Smooth muscle cell (in vitro differentiated cells): Measurements from ENCODE around the gene CCNT2. TPM values are rescaled to one million over a fixed set of nuclear protein-coding genes. Genes with fewer than 3 reads are reported as not detected.

Source experiments
- DNase-seq: peaks from one replicate; lab custom pipeline; 2025; ENCODE audit not compliant: unreplicated experiment; lab: John Stamatoyannopoulos, UW
- H2AFZ ChIP-seq: fragments of 200-600 bp; sonication (generic); 2 replicates; pipeline ENCODE4 v1.6.0; 2016; ENCODE audit warnings: antibody characterized with exemption, low read depth, mild to moderate bottlenecking
- H3F3A ChIP-seq: fragments of 200-600 bp; sonication (generic); 2 replicates; pipeline ENCODE4 v1.6.0; 2017; ENCODE audit warnings: antibody characterized with exemption, low read depth
- H3K27ac ChIP-seq: fragments of 200-600 bp; sonication (generic); 2 replicates; pipeline ENCODE4 v1.5.1; 2016; ENCODE audit warnings: low read depth, mild to moderate bottlenecking
- H3K27me3 ChIP-seq: fragments of 200-600 bp; sonication (generic); 2 replicates; pipeline ENCODE4 v1.6.1; 2016; ENCODE audit warnings: low read depth, mild to moderate bottlenecking
- H3K36me3 ChIP-seq: fragments of 200-600 bp; sonication (generic); 2 replicates; pipeline ENCODE4 v1.5.1; 2016; ENCODE audit warnings: low read depth
- H3K4me1 ChIP-seq: fragments of 200-600 bp; sonication (generic); 2 replicates; pipeline ENCODE4 v1.5.1; 2016; ENCODE audit warnings: low read depth
- H3K4me2 ChIP-seq: fragments of 200-600 bp; sonication (generic); 2 replicates; pipeline ENCODE4 v1.6.0; 2016; ENCODE audit warnings: mild to moderate bottlenecking
- H3K4me3 ChIP-seq: fragments of 200-600 bp; sonication (generic); 2 replicates; pipeline ENCODE4 v1.5.1; 2016; ENCODE audit warnings: mild to moderate bottlenecking
- H3K79me2 ChIP-seq: fragments of 200-600 bp; sonication (generic); 2 replicates; pipeline ENCODE4 v1.6.0; 2016; ENCODE audit warnings: low read depth, mild to moderate bottlenecking
- H3K9ac ChIP-seq: fragments of 200-600 bp; sonication (generic); 2 replicates; pipeline ENCODE4 v1.6.0; 2016; ENCODE audit warnings: low read depth
- H3K9me3 ChIP-seq: fragments of 200-600 bp; sonication (generic); replicated peaks from 2 replicates; pipeline ENCODE4 v1.5.1; 2016; ENCODE audit warnings: low read depth
- H4K20me1 ChIP-seq: fragments of 200-600 bp; sonication (generic); 2 replicates; pipeline ENCODE4 v1.6.0; 2016; ENCODE audit warnings: low read depth
- CTCF ChIP-seq: fragments of 200-600 bp; sonication (generic); IDR thresholded peaks from 2 replicates; pipeline ENCODE4 v1.5.1; 2017; ENCODE audit warnings: borderline replicate concordance, mild to moderate bottlenecking, antibody characterized with exemption; ENCODE audit not compliant: insufficient read depth, poor library complexity, severe bottlenecking
- WGBS: methylation state at CpG from one replicate; pipeline ENCODE4 v1.1.7; 2016; ENCODE audit warnings: low lambda C conversion rate; 5-methylcytosine and 5-hydroxymethylcytosine counted together
- polyA plus RNA-seq: library from polyadenylated mRNA; unstranded; fragments of >200 nt; fragmentation: Nextera tagmentation; extraction: Ambion mirVana; gene quantifications from 2 replicates; pipeline ENCODE4 v1.2.1, GENCODE V29; 2016
- total RNA-seq: library from RNA; depleted of rRNA; stranded (reverse); fragments of >200 nt; gene quantifications from 2 replicates; pipeline ENCODE4 v1.2.3, GENCODE V29; 2014

Gene CCNT2
- total and polyA plus RNA-seq, 2 experiments from 2014 or later: 16.1 to 74.2 TPM

- H3K4me1 ChIP-seq: no peaks in the 10 kb centered on the region
- H2AFZ ChIP-seq: no peak overlapping the region
- H3K4me2 ChIP-seq: no peak overlapping the region
- no peaks in the 10 kb centered on the region for H4K20me1 ChIP-seq
- no peaks in the 10 kb centered on the region for H3K79me2 ChIP-seq
- DNase-seq: no peak
- H3K9me3 ChIP-seq: no peaks in the 10 kb centered on the region
- no peak overlapping the region for H3K27ac ChIP-seq
- no peaks in the 10 kb centered on the region for H3F3A ChIP-seq
- no peak overlapping the region for H3K9ac ChIP-seq
- no peaks in the 10 kb centered on the region for H3K27me3 ChIP-seq
- H3K4me3 ChIP-seq: no peak overlapping the region
- WGBS: 91% methylated on average over 2 of the region's 2 CpGs
- no peak for TF ChIP-seq CTCF
- H3K36me3 ChIP-seq: no peaks in the 10 kb centered on the region
Observed at GRCh38 chr2:134910763-134911399, 7.7 kb upstream of the CCNT2 start.

- H4K20me1 ChIP-seq: no peaks in the 10 kb centered on the region
- 92% methylated on average over 3 of the region's 3 CpGs for WGBS
- no peaks in the 10 kb centered on the region for H3K9me3 ChIP-seq
- no peaks in the 10 kb centered on the region for H3K27me3 ChIP-seq
- no peaks in the 10 kb centered on the region for H3K4me1 ChIP-seq
- no peak overlapping the region for H3K4me3 ChIP-seq
- no peak for DNase-seq
- no peak overlapping the region for H2AFZ ChIP-seq
- H3K79me2 ChIP-seq: no peaks in the 10 kb centered on the region
- H3K36me3 ChIP-seq: no peaks in the 10 kb centered on the region
- H3K9ac ChIP-seq: no peak overlapping the region
- H3K27ac ChIP-seq: no peak overlapping the region
- H3F3A ChIP-seq: no peaks in the 10 kb centered on the region
- H3K4me2 ChIP-seq: no peak overlapping the region
- TF ChIP-seq CTCF: no peak
Observed at GRCh38 chr2:134911400-134911785, 7.2 kb upstream of the CCNT2 start.

GRCh38 chr2:134912361-134912760 lies 6.3 kb upstream of the CCNT2 start:
- no peak for DNase-seq
- Histone ChIP-seq H3K4me3 (no peak overlapping the region), H3K9ac (no peak overlapping the region), H3K79me2 (no peaks in the 10 kb centered on the region), H3K27me3 (no peaks in the 10 kb centered on the region), H4K20me1 (no peaks in the 10 kb centered on the region), H3K9me3 (no peaks in the 10 kb centered on the region), H3K27ac (no peak overlapping the region), H3F3A (peaks cover 3% of the 10 kb centered on the region), H3K36me3 (no peaks in the 10 kb centered on the region), H3K4me2 (no peak overlapping the region), H2AFZ (no peak overlapping the region), H3K4me1 (no peaks in the 10 kb centered on the region)
- no peak for TF ChIP-seq CTCF

GRCh38 chr2:134917360-134917865 lies 1.2 kb upstream of the CCNT2 start:
- peaks cover 10% of the 10 kb centered on the region for H3F3A ChIP-seq
- peaks cover 35% of the 10 kb centered on the region for H3K79me2 ChIP-seq
- H4K20me1 ChIP-seq: peaks cover 32% of the 10 kb centered on the region
- peak overlapping the region; percentile 96 for H3K27ac ChIP-seq
- H3K4me2 ChIP-seq: peak overlapping the region; percentile 84
- H3K9me3 ChIP-seq: no peaks in the 10 kb centered on the region
- H3K27me3 ChIP-seq: no peaks in the 10 kb centered on the region
- H3K4me1 ChIP-seq: peaks cover 12% of the 10 kb centered on the region
- 48% methylated on average over 16 of the region's 16 CpGs for WGBS
- DNase-seq: no peak
- H3K36me3 ChIP-seq: no peaks in the 10 kb centered on the region
- TF ChIP-seq CTCF: no peak
- peak overlapping the region; percentile 85 for H3K4me3 ChIP-seq
- H3K9ac ChIP-seq: peak overlapping the region; percentile 58
- H2AFZ ChIP-seq: peak overlapping the region; percentile 88
